ENCODE results near the gene DDX27.

The DDX27 gene

GRCh38 chr20:49247169-49247723, 28.0 kb downstream of the DDX27 start:
- no peak for DNase-seq (ENCODE audit: low read depth in 2 of 2)

- no peak for DNase-seq (ENCODE audit: low read depth in 2 of 2)
These were observed 28.6 kb downstream of the DDX27 start for GRCh38 chr20:49247792-49248191.

- no peak for DNase-seq (ENCODE audit: low read depth in 2 of 2)
These were observed 29.1 kb downstream of the DDX27 start for GRCh38 chr20:49248301-49248700.

- no peak for DNase-seq (ENCODE audit: low read depth in 2 of 2)
These were observed 29.9 kb downstream of the DDX27 start for GRCh38 chr20:49248879-49249665.

GRCh38 chr20:49252556-49253350, 33.5 kb downstream of the DDX27 start:
- no peak for DNase-seq (ENCODE audit: low read depth in 2 of 2)

GRCh38 chr20:49256261-49256660, 37.0 kb downstream of the DDX27 start:
- DNase-seq (ENCODE audit: low read depth in 2 of 2) = no peak

GRCh38 chr20:49259284-49259683, 40.1 kb downstream of the DDX27 start:
- DNase-seq (ENCODE audit: low read depth in 2 of 2) = no peak

GRCh38 chr20:49259799-49260198, 40.6 kb downstream of the DDX27 start:
- DNase-seq (ENCODE audit: low read depth in 2 of 2) = no peak

- no peak for DNase-seq (ENCODE audit: low read depth in 2 of 2)
These were observed 41.0 kb downstream of the DDX27 start for GRCh38 chr20:49260218-49260617.

GRCh38 chr20:49261173-49261572, 42.0 kb downstream of the DDX27 start:
- no peak for DNase-seq (ENCODE audit: low read depth in 2 of 2)

GRCh38 chr20:49262444-49262843, 43.2 kb downstream of the DDX27 start:
- DNase-seq (ENCODE audit: low read depth in 2 of 2) = no peak

GRCh38 chr20:49267327-49267726, 48.1 kb downstream of the DDX27 start:
- no peak for DNase-seq (ENCODE audit: low read depth in 2 of 2)

GRCh38 chr20:49268600-49269365, 49.6 kb downstream of the DDX27 start:
- DNase-seq (ENCODE audit: low read depth in 2 of 2) = no peak

GRCh38 chr20:49270177-49270576, 51.0 kb downstream of the DDX27 start:
- DNase-seq (ENCODE audit: low read depth in 2 of 2) = no peak

- DNase-seq (ENCODE audit: low read depth in 2 of 2) = no peak
These were observed 51.5 kb downstream of the DDX27 start for GRCh38 chr20:49270736-49271135.

GRCh38 chr20:49272654-49273053, 53.4 kb downstream of the DDX27 start:
- no peak for DNase-seq (ENCODE audit: low read depth in 2 of 2)

- DNase-seq (ENCODE audit: low read depth in 2 of 2) = no peak
These were observed 54.6 kb downstream of the DDX27 start for GRCh38 chr20:49273696-49274277.

- DNase-seq (ENCODE audit: low read depth in 2 of 2) = no peak
These were observed 56.0 kb downstream of the DDX27 start for GRCh38 chr20:49275216-49275615.

GRCh38 chr20:49275636-49276035, 56.4 kb downstream of the DDX27 start:
- no peak for DNase-seq (ENCODE audit: low read depth in 2 of 2)

- DNase-seq (ENCODE audit: low read depth in 2 of 2) = peak in 1 of 2 donors; percentile 44
These were observed 57.1 kb downstream of the DDX27 start for GRCh38 chr20:49276161-49276960.

Data from stimulated activated CD8-positive, alpha-beta memory T cell treated with anti-CD3 and anti-CD28 coated beads, Interleukin-15, amount 100 ng/mL, for 48 hours (primary cell).